DMS153 treated with DMSO at 0.1 percent for 48 hours (cell line): Measurements from ENCODE around the gene PHF2.
A peak's percentile ranks its signal among the peaks of the same experiment; 100 is the strongest.

Source experiments
- DNase-seq: peaks from one replicate; lab custom pipeline; 2025; ENCODE audit not compliant: unreplicated experiment; lab: John Stamatoyannopoulos, UW

Gene PHF2

DNA sequence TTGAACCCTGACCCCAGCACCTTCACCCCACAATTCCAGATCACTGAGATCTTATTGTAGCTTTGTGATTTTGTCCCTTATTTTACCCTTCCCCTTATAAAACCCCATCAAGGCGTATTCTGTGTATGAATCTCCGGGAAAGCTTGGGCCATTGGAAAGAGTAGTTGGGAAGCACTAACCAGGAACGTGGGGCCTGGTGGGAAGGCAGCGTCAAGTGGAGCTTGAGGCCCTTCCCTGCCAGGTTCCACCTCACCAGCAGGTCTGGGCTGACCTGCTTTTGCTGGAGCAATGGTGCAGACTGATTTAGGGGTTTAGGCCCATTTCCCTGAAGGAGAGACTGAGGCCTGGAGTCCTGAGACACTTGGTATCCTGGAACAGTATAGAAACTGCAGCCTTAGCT, 9.3 kb downstream of the PHF2 start:
- no peak for DNase-seq

DNA sequence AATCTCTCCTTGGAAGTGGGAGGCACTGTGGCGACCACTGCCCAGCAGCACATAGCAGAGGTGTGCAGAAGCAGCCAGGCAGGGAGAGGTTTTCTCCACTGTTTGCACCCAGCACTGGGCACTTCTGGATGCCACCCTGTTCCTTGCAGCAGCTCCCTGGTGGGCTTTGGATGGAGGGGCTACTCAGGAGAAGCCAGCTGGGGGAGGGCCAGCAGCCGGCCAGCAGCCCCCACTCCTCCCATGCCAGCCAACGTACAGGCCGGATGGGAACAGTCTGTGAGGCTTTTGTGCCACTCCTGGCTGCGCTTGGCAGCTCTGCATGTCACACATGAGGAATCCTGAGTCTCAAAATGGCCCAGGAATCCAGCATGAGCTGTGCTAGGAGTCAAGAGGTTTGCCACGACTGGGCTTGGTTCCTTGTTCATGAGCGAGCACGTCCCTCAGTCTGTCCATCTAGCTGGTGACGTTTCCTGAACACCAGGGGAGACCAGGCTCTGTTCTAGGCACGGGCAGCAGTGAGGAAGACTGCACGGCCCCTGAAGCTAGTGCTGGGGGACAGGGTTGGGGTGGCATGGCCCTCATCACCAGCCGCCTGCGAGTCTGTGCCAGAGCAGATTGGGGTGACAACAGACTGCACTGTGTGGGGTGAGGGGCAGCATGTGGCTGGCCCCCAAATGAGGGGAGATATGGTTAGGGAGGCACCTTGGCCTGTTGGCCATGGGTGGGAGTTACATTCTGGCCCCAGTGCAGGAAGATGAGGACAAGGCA, 10.1 kb downstream of the PHF2 start:
- DNase-seq: no peak

DNA sequence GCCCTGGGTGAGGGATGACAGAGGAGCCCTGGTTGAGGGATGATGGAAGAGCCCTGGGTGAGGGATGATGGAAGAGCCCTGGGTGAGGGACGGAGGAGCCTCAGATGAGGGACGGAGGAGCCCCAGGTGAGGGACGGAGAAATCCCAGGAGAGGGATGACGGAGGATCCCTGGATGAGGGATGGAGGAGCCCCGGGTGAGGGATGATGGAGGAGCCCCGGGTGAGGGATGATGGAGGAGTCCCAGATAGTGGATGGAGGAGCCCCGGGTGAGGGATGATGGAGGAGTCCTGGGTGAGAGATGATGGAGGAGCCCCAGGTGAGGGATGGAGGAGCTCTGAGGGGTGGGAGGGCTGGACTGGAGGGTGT, 10.9 kb downstream of the PHF2 start:
- no peak for DNase-seq

DNA sequence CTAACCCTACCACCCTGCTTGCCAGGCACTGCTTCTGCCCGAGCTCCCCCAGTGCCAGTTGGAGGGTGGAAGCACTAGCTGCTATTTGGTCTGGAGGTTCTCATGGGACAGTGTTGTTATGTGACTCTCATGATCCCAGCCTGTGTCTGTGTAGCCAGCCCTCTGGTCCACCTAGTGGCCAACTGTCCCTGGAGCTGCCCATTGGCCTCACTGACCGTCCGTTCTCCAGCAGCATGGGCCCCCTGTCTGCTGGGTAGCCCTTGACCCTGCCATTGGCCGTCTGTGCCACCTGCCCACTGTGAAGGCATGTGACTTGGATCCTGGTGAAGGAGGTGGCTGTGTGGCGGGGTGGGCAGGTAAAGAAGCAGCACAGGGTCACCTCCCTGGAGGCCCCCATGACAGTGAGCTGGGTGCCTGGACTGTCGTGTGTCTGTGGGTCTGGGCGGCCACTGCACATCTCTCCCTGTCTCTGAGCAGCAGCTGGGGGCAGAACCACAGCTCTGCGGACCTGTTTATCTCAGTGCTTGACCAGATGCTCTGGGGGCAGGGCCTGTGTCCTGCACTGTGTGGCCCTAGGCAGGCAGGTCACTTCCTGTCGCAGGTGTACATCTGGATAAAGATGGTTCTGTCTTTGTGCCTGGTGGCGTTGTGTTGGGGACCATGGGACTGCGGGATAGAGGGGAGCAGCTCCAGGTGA, 11.4 kb downstream of the PHF2 start:
- DNase-seq: no peak

DNA sequence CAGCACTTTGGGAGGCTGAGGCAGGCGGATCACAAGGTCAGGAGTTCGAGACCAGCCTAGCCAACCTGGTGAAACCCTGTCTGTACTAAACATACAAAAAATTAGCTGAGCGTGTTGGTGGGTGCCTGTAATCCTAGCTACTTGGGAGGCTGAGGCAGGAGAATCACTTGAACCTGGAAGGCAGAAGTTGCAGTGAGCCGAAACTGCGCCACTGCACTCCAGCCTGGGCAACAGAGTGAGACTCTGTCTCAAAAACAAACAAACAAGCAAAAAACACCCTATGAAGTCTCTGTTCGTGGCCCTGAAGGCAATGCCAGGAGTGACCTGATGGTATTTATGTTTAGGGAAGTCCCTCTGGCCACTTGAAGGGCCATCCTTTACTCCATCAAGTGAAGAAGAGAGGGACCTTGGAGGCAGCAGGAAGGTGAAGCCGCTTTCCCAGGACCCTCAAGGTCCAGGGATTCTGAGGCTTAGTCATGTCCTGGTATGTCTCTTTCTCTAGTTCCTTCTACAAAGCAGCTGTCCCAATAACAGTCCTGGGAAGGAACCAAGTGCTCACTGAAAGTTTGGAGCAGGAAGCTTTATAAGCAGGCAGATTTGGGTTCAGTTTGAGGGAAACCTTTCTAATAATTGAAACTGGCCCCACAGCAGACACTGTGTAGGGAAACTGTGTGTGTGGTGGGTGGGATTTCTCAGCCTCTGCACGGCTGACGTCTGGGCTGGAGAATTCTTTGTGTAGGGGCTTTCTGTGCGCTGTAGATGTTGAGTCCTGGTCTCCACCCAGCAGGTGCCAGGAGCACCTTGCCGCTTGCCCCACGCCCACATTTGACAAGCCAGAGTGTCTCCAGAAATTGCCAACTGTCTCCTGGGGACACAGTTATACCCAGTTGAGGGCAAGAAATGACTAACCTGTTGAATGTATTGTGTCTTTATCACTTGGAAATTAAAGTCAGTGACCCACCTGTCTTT, 12.5 kb downstream of the PHF2 start:
- no peak for DNase-seq

DNA sequence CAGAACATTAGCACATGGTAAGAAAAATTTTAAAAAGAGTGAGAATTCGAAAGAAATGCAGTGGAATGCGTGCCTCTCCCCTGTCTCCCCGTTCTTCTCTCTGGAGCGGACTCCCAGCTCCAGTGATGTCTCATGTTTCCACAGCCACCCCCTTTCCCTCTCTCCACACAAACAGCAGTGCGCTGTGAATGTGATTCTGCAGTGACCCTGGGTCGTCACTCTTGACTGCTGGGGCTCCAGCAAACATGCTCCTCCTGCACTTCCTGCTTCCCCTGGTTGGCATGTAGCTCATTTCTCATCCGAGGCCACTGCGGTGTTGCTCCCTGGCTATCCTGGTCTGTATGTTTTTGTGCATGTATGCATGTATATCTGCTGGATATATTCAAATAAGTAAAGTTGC, 13.3 kb downstream of the PHF2 start:
- DNase-seq: peak; percentile 47

DNA sequence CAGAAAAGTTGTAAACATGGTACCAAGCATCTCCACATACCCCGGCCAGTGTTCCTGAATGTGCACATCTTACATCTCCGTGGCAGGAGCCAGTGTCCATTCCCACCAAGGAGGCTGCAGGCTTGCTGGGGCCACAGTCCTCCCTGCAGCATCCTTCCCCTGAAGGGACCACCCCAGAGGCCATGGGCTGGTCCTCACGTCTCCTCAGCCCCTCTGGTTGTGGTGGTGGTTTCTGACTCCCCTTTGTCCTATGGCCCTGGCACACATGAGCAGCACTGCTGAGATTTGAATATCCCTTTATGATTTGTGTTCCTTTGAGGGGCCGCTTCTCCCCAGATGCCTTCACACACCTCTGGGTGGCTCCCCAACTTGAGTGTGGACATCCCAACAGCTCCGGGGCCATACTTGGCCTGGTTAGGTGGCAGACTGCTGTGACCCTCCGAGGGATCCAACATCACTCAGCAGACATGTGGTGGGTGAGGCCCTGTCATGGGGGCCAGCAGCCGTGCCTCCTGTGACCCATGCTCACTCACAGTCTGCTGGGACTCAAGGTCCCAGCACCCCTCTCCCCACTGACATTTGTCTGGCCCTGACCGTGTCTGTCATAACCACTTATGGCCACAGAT, 14.3 kb downstream of the PHF2 start:
- DNase-seq: no peak

DNA sequence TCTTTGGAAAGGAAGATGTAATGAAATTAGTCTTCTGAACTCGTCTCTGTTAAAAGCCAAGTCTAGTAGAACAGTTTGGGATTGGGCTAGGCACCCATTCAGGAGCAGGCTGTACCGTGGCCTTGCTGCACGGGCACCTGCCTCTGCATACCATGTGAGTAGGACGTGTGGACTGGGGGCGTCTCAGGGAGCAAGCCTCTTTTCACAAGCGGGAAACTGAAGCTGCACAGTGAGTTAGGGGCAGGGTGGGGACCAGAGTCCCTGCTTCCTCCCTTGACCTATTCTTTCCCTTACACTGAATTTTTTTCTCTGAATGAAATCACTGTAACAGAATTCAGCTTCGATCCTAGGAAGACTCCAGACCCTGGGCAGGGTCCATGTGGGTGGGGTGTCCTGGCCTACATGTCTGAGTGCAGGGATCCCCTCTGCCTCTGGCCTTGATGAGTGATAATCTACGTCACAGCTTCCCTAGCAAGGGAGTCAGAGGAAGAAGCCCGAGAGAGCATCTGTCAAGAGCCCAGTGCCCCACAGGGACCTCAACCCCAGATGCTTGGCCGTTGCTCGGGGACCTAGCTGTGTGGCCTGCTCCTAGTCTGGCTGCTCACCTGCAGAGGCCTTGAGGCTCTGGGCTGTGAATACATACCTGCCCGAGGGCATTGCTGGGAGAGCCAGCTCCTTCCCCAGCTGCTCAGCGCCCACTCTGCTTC, 15.1 kb downstream of the PHF2 start:
- DNase-seq: no peak

DNA sequence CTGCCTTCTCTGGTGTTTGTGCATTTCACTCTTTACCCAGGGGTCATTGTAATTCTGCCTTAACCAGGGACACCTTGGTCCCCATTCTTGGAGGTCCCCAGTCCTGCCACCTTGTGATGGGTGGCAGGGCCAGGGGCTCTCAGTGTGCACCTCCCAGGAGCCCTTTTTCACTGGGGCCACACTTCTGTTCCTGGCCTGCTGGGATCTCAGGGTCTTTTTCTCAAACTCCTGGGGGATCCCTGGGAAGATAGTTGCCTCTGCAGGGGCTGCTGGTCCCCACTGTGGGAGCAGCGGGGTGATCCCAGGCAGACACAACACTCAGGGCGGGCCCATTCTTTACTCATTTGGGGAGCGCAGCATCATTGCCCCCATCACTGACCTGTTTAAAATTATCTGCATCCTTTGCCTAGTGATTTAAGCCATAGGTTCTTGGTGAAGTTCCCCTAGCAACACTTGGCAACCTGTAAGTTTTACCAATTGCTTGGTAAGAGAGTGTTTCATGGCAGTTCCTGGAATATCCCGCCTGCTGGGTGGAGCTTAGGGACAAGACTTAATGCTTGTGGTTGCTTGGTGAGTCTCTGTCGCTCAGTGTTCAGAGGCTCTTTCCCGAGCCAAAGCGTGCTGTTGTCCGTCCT, 15.7 kb downstream of the PHF2 start:
- no peak for DNase-seq

DNA sequence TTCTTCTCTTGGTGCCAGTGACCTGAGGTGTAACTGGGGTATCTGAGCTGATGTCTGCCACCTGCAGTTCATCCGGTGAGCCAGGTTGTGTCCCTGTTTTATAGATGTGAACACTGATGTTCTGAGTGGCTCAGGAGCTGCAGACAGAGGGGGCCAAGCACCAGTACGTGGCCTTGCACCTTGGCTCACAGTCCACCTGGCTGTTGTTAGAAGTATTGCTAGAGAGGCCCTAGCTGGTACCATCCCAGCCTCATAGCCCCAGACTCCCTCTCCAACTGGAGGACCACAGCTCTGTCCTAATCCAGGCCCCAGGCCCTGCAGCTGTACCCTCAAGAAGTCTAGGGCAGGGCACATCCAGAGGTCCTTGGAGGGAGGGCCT, 16.2 kb downstream of the PHF2 start:
- DNase-seq: no peak

DNA sequence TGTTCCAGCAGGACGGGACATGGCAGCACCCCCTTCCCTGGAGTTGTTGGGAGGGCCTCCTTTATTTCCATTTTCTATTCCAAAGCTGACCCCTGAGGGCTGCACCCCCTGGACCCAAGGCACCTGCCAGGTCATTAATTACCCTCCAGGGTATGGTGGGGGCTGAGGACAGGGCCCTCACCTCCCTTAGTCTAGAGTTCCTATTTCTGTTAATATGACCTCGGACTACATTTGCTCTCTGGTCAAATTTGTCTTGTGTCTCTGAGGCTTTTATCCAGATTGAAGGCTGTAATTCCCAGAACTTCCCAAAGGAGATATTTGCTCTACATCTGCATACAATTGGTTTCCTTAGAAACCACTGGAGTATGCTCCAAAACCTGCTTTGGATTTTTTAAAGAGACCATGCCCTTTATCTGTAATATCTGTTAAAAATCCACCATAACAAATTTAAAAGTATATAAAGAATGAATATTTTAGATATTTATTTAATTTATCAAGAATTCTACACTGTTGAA, 16.8 kb downstream of the PHF2 start:
- DNase-seq: no peak

DNA sequence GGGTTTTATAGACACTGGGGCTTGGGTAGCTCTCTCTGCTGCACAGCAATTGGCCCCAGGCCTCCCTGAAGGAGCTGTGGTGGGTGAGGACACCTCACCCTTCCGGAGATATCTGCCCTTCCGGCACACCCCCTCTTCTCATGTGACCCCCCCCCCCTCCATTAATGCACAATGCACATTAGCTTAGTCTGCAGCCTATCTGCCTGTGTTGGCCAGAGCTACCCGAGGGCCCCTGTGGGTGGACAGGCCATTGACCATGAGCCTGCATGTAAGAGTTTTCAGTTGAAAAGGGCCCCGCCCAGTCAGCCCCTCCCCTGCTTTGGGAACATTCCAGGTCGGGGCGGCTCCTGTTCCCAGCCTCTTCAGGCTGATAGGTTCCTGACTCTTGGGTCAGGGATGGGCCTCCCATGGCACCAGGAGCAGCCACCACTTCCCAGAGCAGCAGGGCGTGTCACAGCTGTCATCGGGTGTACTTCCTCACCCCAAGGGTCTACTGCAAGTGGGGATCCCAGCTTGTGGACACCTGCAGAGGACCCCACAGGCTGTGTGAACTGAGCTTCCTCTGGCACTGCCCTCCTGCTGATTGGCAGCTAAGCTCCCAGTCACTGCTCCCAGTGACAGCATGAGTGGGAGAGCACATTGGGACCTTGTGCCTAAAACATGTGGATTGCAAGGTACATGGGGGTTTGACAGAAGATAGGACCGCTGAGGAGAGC, 17.8 kb downstream of the PHF2 start:
- no peak for DNase-seq

DNA sequence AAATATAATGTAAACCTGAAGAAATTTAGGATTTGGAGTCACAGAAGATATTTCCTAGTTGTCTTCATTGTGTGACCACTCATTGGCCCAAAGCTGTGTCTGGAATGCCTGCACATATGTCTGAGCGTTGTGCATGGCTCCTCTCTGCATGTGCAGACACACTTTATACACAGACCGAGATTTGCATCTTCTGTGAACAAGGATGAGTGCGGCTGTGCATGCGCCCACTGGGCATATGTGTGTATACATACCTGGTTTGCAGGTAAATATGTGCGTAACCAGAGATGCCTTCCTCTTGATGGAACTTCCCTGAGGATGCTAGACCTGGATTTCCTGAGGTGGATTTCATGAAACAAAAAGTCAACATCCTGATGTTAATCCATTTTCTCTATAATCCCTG, 19.1 kb downstream of the PHF2 start:
- DNase-seq: no peak

DNA sequence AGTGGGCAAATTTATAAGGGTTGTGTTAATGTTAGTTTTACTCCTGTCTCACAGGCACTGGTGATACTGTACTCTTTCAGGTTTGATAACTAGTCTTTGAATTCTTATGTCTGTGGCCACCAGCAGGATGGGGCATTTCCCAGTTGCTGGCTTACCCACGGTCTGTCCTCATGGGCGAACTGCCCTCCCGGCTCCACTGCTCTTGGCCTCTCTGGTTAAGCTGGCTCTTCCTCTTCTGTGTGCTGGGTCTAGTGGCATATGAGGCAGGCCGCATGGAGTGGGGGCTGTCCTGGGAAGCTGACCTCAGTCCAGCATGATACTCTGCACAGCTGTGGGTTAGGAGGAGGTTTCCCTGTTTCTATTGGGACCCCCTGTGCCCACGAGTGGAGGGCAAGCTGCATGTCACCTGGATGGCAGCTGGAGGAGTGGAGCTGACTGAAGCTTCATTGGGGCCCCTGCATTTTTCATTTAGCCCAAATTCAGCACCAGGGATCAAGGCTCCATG, 19.5 kb downstream of the PHF2 start:
- DNase-seq: no peak

DNA sequence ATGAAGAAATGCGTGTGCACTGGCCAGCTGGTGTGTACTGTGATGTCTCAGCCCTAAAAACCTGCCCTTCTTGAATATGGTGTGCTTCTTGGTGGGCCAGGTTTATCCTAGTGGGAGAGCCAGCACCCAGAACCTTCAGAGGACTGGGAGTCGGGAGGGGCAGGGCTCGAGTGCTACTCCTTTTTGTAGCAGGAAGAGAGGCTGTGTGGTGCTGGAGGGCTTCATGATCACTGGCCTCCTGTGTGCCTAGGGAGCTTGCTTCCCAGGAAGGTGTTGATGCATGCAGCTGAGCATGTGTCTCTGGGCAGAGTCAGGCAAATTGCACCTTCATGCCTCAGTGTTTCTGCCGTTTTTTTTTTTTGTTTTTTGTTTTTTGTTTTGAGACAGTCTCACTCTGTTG, 20.0 kb downstream of the PHF2 start:
- no peak for DNase-seq

DNA sequence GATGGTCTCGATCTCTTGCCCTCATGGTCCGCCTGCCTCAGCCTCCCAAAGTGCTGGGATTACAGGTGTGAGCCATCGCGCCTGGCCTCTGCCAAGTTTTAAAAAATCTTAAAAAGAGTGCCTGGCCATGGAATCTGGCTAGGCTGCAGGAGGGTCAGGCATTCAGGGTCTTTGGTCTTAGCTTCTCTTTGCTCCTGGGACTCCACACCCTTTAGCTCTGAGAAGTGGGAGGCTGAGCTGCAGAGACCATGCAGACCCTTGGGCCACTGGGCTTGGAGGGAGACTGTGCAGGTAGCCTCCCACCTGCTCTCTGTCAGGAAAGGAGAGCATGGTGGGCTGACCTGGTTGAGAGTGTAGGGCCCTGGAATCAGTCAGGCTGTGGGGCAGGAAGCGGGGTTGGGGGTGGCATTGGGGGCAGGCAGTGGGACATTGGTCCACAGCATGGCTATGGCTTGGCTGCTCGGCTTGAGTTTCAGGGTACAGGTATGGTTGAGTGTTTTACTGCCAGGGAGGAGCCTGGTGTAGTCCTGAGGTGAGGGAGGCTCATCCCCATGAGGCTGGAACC, 20.8 kb downstream of the PHF2 start:
- DNase-seq: no peak

DNA sequence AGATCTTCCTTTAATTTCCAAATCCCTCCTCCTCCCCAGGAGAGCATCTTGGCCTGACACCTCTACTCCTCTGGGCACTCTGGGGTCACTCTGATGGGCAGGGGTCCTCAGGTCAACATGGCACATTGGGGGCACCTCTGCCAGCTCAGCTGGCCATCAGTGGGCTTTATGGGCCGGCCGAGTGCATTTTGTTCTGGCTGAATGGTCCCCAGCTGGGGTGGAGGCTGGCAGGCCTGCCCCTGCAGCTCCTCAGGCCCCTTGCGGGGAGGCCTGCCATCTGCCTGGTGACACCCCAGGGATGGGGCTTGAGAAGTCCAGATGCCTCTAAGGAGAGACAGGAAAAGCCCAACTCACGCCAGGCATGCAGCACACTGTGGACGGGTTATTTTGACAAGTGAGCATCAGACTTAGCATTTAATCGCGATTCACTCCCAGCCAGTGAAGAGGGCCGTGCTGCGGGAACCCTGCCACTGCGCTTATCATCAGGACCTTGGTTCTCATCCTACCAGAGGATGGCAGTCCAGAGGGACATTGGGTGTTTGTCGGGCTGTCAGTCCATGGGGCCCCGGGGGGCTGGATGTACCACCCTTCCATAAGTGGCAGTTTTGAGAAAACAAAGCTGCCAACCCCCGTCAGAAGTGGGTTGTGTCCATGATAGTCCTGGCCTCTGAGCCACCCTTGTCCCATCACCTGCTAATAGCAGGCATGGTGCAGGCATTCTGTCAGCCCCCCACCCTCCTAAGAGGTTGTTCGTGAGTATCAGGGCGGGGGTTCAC, 21.7 kb downstream of the PHF2 start:
- DNase-seq: no peak

DNA sequence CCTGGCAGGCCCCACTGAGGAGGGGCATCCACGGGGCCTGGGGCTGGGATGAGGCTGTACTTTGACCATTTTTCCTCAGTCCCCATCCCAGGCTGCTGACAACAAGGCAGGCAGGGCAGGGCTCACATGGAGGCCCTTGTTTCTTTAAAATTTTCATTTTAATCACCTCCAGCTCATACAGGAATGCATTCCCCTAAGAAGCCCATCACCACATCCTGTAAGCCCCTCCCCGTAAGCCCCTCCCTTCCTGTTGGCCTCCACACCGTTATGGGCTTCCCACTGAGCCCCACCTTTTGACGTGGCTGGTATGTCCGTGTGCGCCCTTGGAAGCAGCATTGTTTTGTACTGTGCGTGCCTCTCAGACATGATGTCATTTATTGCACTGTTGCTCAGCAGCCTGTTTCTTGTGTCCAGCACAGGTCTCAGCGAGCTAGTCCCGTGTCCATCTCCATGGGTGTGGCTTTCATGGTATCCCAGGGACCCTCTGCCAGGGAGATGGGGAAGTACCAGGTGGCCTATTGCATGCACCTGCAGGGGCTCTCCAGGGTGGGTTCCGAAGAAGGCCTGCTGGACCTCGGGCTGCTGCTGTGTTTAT, 22.4 kb downstream of the PHF2 start:
- DNase-seq: no peak
